SIG-M5 treated with dmso at 0.1 percent for 504 hours (cell line): ENCODE data around the gene SNN.

Experiments used
- DNase-seq: peaks from one replicate; lab custom pipeline; 2025; ENCODE audit not compliant: unreplicated experiment; lab: John Stamatoyannopoulos, UW

SNN gene

DNA sequence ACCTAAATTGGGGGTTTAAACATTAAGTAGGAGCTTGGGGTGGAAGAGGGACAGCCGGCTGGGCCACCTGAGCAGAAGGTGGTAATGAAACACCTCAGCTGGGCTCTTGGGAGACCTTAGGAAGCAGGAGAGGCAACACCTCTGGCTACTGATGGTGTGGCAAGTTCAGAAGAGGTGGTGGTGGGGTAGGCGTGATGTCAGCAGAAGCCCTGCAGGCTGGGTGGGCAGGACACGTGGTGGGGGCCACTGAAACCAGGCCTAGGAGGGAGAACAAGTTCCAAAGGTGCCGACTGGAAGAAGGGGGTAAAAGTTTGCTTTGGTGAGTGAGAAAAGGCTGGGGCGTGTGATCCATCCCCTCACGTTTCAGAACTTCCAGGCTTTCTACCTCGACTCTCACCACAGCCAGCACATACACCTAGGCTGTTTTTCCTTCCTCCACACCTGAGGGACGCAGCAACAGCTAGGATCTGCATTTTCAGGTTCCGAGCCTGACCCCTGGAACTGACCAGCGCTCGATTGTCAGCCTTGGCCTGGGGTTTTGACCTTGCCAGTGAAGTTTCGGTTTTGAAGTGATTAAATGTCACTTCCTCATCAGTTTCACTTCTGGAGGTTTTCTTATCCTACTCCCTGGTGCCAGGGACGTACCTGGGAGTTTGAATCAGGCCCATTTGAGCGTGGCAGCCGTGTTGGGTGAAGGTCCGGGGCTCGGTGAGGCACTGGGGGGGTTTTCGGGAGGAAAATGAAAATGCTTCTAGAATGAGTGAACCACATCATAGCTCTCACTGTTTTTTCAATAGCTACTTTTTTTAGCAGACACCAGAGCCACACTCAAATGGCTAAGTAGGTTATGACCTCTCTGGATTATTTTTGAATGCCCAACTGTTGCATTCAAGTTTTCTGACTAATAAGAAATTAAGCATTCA, 10.0 kb downstream of the SNN start:
- no peak for DNase-seq

DNA sequence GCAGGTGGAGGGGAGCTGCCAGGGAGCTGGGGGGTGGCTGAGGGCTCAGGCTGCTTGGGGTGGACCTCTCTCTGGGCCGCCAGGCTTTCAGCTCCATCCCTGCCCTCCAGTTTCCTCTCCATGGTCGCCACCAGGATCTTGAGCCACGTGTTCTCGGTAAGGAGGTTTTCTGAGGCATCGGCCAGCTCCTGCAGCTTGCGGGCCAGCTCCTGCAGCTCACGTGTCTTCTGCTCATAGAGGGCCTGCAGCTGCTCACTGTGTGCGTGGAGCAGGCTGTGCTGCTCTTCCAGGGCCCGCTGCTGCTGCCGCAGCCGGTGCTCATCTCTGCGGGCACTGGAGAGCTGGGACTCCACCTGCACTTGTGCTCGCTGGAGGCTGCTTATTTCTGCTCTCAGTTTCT, 11.0 kb downstream of the SNN start:
- DNase-seq = no peak

- no peak for DNase-seq
Observed at GRCh38 chr16:11679941-11680911, 12.0 kb downstream of the SNN start.

DNA sequence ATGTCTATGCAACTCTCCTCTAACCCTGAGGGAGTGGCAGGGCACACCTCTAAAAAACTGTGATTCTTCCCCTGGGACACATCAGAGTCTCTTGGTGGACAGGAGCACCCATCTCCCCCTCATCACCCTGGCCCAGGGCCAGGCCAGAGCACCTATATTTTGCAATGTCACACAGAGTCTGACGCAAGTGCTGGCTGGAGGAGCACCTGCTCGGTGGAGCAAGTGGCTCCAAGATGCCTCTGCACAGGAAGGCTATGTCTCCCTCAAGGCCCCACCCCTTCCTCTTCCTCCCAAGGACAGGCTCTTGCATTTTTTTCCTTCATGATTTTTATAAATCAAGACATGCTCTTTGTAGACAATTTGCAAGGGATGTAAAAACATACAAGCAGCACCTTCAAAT, 13.3 kb downstream of the SNN start:
- DNase-seq = peak; percentile 22

DNA sequence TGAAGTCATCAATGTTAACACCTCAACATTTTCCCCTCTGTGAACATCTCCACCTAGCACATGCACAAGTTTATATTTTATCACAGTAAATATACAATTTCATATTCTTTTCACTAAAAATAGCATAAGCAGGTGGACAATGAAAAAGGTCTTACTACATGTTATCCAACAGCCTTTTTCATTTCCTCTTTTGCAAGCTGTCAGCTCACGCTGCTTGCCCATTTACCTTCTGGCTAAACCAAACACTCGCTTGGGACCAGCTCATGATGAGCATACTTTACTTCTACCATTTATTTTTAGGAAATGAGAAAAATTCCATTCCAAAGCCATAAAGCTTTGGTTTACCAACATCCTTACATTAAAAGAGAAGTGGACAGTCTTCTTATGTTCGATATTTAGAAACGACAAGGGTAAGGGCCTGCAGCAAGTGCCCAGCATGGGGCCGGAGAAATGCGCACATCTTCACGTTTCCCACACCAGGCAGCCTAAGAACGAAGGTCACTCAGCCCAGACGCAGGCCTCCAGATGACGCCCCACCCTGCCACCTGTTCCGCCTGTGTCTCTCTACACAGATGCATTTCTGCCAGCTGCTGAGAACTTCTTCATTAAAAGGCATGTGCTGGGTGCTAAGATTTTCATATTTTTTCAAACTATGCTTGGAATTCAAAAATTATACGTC, 13.9 kb downstream of the SNN start:
- peak; percentile 20 for DNase-seq

DNA sequence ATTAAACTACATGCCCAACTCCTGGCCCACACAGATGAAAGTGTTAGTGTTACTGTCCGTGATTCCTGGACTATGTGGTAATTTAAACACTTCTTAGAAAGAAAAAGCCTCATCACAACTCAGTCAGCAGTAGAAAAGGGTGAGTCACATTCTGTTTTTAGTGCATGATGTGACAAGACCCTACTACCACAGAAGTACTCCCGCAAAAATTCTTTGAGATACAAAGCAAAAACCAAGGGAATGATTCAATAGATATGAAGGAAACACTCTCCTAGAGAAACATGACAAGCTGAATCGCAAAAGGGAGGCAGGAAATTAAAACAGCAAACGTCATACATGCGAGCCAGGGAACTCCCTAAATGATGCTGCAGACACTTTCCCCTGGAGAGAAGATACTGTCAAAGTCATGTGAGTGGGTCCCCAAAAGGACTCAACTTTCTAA, 14.4 kb downstream of the SNN start:
- DNase-seq = peak; percentile 24

GRCh38 chr16:11683145-11683544, 14.9 kb downstream of the SNN start:
- DNase-seq = no peak

DNA sequence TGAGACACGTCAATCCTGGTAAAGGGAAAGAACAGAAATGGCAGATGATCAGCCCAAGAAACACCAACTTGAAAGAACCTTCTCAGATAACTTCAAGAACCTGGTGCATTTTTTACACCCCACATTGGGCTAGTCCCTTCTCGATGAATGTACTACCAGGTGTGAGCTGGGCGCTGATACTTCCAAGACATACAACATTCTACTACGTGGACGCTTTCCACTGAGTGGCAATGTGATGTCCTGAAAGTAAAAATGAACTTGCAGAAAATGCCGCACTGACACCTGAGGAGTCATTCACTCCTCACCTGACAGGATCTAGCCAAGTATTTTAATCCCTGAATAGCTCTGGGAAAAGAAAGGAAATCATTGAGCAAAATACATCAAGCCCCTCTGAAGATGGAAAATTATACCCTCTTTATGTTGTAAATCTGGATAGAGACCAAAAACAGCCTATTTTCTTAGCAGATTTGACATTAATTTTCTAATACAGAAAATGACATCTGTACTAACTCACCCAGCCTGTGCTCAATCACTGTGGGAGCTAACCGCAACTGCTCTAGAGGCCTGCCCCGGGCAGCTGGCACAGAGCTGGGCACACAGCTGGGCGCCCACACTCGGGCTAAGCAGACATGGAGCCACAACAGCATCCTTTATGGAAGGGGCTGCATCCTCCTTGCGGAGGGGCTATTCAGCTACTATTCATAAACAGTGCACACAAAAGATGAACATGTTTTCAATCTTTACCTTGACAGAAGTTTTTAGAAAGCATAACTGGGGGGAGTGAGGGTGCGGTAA, 16.2 kb downstream of the SNN start:
- DNase-seq = no peak

DNA sequence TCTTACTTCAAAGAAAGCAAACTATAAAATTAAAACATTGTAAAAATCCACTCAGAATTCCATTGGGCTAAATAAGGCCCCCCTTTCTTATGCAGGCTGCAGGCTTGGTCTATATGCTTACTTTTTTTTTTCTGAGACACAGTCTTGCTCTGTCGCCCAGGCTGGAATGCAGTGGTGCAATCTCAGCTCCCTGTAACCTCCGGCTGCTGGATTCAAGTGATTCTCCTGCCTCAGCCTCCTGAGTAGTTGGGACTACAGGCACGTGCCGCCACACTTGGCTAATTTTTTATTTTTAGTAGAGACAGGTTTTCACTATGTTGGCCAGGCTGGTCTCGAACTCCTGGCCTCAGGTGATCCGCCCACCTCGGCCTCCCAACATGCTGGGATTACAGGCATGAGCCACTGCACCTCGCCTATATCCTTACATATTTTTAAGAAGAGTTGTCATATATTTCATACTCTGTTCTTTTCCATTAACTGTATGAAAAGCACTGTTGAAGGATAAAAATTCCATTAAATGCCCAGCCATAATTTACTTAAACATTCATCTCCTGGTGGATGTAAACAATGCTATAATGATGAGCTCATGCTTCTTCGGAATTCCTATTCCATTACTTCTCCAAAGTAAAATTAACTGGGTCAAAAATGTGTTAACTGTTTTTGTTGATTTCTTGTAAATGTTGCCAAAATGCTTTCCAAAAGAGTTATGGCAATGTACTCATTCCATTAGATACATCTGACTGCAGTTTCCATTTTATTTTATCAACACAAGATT, 17.8 kb downstream of the SNN start:
- DNase-seq = no peak

- no peak for DNase-seq
Observed at GRCh38 chr16:11686713-11687380, 18.6 kb downstream of the SNN start.

DNA sequence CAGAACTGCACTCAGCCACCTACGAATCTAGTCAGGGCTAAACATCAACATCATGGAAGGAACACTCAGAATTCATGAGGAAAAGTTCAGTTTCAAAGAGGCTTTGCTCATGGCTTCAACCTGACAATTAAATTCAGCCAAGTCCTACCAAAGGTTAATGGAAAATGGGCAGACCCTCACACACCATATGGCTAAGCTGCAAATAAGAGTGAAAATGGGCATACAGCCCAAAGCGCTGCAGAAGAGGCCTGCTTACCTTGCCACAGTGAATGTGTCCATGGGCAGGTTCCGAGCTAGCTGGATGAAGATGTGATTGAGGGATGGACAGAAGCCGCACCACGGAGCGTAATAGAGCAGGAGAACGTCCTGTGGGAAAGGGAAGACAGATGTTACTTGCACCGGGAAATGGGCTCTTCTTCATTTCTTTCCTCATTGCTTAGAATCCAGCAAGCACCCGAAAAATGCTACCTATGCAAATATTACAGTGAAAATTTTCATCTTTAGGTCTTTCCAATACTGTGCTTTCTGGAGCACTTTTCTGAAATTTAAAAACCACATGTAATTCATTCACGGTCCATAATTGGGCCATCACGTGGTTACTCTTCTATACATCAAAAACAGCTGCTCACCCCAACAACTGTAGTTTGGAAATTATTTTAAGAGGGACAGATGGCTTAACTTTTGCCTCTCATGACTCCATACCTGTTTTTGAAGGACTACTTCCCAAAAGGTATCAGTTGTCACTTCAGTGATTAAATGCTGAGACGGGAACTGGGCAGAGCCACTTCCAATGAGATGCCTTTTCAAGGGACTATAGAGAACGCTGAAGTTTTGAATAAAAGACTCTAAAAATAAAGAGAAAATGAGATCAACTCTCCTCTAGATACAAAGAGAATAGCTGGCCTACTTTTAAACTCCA, 19.6 kb downstream of the SNN start:
- DNase-seq = no peak

DNA sequence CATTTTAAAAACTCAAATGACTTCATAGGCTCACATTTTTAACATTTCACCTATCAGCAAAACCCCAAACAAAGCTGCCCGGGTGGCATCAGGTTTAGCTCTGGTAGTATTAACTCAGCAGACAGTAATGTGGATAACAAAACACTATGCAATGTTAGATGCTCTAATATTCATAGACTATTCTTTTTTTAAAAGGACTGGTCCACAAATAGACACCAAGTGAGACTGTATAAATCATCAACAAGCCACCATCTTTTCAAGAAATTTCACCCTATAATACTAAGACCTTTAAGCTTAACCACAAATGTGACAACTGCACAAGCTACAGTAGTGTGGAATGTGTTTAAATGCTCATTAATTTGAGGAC, 20.2 kb downstream of the SNN start:
- DNase-seq = no peak

DNA sequence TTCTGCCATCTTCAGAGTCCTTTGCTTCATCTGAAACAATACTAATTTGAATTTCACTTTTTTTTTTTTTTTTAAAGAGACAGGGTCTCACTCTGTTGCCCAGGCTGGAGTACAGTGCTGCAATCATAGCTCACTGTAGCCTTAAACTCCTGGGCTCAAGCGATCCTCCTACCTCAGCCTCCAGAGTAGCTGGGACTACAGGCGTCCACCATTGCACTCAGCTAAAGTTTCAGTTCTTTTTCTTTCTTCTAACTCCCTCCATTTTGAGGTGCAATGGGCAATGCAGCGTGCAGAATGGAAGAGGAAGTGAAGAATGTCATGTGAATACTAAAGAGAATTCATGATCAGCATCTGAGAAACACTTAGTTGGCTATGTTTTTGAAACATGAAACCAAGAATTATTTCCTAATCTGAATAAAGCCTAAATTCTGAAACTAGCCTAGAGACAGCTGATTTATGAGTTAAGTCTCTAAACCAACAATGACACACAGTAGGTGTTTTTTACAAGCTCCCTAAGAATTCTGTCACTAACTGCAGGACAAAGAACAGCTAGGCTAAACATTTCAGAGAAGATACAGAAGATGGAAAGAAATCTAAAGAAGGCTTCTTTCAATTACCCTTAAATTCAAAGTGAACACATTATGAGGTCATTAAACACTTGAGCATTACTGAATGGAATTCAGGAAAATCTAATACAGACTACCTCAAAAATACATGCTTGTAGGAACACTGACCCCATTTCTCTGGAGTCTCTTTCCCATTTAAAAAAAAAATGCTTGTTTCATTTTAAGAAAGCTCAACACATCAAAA, 21.0 kb downstream of the SNN start:
- DNase-seq = peak; percentile 64

GRCh38 chr16:11691235-11691634, 23.0 kb downstream of the SNN start:
- no peak for DNase-seq

- DNase-seq = no peak
Observed at GRCh38 chr16:11691771-11692170, 23.5 kb downstream of the SNN start.

DNA sequence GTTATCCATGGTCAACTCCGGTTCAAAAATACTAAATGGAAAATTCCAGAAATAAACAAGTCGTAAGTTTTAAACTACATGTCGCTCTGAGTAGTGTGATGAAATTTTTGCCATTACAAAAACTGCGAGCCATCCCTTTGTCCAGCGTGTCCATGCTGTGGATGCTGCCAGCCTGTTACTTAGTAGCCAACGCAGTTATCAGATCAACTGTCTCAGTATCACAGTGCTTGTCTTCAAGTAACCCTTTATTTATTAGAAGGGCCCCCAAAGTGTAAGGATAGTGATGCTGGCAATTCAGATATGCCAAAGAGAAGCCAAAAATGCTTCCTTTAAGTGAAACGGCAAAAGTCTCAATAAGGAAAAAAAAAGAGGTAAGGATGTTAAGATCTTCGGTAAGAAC, 23.9 kb downstream of the SNN start:
- no peak for DNase-seq

DNA sequence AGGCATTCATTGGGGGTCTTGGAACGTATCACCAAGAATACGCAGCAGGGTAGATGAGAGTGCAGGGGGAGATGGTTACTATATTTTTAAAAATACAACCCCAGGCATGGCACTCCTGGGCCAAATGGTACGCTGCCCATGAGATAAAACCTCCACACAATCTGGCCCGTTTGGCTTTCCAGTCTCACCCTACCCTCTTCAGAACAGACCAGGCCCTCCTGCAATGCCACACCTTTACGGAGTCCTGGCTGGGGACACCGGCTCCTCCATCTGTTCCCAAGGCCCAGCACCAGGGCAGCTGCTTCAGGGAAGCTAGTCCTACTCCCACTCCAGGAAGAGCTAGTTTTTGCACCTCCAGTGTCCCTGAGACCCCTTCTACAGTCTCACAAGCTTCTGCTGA, 24.4 kb downstream of the SNN start:
- no peak for DNase-seq
